Activated CD4-positive, CD25-positive, alpha-beta regulatory T cell treated with anti-CD3 and anti-CD28 coated beads, Interleukin-2, amount 50 U/mL, for 16 hours (primary cell): Measurements from ENCODE around the gene KRTAP10-2.
"Not testable (repeated sequence)": the region's sequence is repeated elsewhere in the genome, so short reads cannot be mapped to it uniquely, and the experiment has no call there.

Experiments
- DNase-seq: peaks from one replicate; pipeline ENCODE4 v3.0.0-alpha.2; 2020; ENCODE audit warnings: low read depth, low spot score

Gene KRTAP10-2

GRCh38 chr21:44514218-44514520 is 37.1 kb downstream of the KRTAP10-2 start:
- DNase-seq, result no peak

- no peak for DNase-seq
Measured at GRCh38 chr21:44513389-44514217, 37.7 kb downstream of the KRTAP10-2 start.

- DNase-seq, result no peak
Measured at GRCh38 chr21:44512496-44513388, 38.6 kb downstream of the KRTAP10-2 start.

DNA sequence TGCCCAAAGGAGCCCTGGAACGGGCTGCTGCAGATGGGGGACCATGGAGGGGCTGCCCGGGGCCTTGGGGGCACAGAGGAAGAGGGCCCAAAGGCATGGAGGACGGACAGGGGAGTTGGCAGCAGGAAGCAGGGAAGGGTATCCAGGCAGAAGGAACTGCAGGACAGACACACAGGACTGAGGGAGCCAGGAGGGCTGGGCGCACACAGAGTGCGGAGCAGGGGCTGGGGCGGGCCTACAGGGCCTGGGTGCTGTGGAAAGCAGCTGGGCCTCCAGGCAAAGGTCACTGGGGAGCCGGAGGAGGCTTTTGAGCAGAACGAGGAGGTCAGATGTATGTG is 39.4 kb downstream of the KRTAP10-2 start:
- no peak for DNase-seq

GRCh38 chr21:44511219-44511937 is 39.9 kb downstream of the KRTAP10-2 start:
- no peak for DNase-seq

GRCh38 chr21:44510508-44511218 is 40.6 kb downstream of the KRTAP10-2 start:
- DNase-seq, result peak; percentile 59

DNA sequence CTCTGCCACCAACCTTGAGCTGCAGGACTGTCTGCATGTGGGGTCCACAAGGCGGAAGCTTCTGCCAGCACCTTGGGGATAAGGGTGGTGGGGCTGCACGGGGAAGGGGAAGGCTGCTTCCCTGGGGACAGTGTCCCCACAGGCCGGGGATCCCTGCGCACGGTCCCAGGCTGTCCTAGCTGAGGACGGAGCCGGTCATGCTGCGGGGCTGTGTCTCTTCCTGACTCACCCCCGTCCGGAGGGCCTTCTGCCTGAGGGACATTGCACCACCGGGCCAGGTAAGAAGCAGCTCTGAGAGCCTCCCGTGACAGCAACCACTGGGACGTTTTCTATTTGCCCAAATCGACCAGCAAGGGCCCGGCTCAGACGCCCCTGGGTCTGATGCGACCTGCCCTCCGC is 41.2 kb downstream of the KRTAP10-2 start:
- DNase-seq, result no peak

DNA sequence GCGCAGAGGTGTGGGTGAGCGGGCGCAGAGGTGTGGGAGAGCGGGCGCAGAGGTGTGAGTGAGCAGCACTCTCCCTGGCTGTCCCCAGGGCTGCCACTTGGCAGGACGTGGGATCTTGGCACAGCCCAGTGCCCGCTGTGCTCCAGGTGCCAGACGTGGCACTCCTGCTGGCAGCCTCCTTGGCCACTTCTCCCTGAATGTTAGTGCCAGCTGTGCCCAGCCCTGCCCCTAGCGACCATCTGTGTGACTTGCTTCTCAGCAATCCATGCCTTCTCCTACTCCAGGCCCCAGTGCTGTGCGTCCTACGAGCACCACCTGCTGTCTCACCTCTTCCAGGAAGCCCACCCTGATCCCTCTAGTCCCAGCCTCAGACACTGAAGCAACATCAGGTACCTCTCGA is 41.8 kb downstream of the KRTAP10-2 start:
- DNase-seq, result no peak

GRCh38 chr21:44508711-44509445 is 42.4 kb downstream of the KRTAP10-2 start:
- no peak for DNase-seq

GRCh38 chr21:44508426-44508710 is 42.9 kb downstream of the KRTAP10-2 start:
- no peak for DNase-seq

- no peak for DNase-seq
Measured at GRCh38 chr21:44507673-44508425, 43.5 kb downstream of the KRTAP10-2 start.

GRCh38 chr21:44506279-44507255 is 44.7 kb downstream of the KRTAP10-2 start:
- no peak for DNase-seq

- DNase-seq, result no peak
Measured at GRCh38 chr21:44505673-44506278, 45.5 kb downstream of the KRTAP10-2 start.

GRCh38 chr21:44503901-44504399 is 47.4 kb downstream of the KRTAP10-2 start:
- no peak for DNase-seq

- DNase-seq, result not testable (repeated sequence)
Measured at GRCh38 chr21:44503006-44503889, 48.1 kb downstream of the KRTAP10-2 start.

DNA sequence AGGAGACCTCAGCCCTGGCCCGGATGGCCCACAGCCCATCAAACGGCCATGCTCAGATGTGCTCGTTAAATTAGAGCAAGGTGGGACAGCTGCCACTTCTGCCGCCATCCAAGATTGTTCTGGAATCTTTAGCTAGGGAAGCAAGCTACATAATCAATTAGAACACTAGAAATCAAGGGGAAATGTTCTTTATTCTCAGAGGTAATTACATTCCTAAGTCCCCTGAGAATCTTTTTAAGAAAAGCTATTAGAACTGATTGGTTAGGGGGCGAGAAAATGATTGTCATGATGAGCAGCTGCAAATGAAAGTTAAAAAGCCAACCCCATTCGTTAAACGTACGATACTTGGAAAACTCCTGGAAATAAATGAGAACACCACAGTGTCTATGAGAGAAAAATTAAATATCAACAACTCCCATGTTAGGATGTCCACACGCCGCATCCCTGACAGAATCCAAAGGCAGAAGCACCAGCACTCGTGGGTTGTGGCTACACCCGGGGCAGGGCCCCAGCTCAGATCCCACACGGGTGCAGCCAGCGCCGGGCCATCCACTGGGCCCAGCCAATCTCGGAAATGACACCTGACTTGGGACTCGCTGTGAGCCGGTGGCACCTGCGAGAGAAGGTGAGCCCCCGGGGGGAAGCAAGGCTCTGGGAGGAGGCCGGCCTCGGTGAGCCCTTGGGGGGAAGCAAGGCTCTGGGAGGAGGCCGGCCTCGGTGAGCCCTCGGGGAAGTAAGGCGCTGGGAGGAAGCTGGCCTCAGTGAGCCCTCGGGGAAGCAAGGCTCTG is 48.9 kb downstream of the KRTAP10-2 start:
- no peak for DNase-seq
